ENCODE results near the gene MS4A4A. TPM values are rescaled to one million over a fixed set of nuclear protein-coding genes. Genes with fewer than 3 reads are reported as not detected.
"Not testable (repeated sequence)": the region's sequence is repeated elsewhere in the genome, so short reads cannot be mapped to it uniquely, and the experiment has no call there.

MS4A4A gene
- total RNA-seq, 2 donors from 2014 or later = not detected

DNA sequence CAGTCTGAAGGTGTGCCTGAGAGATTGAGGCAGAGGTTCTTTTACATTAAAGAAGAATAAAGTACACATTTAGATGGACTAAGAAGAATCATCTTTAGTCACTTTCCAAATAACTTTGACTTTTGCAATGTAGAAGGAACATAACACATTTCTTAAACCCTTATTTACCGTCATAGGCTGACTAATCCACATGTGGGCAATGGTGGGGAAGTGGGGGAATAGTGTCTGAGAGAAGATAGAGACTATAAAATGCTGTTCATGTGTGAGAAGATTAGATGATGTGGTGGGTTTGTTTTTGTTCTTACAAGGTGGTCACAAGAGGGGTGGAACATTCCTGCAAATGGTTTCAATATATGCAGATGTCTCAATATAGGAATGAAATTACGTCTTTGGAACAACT lies 1.8 kb downstream of the MS4A4A start:
- DNase-seq (ENCODE audit: low spot score in 2 of 2) = no peak
- Mint-ChIP-seq H3K27ac (no peak overlapping the region), H3K36me3 (no peaks in the 10 kb centered on the region), H3K9me3 (no peaks in the 10 kb centered on the region)
- ATAC-seq = no peak

- not testable (repeated sequence) for ATAC-seq; H3K9me3 Mint-ChIP-seq; H3K36me3 Mint-ChIP-seq; DNase-seq (ENCODE audit: low spot score in 2 of 2); H3K27ac Mint-ChIP-seq
Measured at GRCh38 chr11:60285411-60286126, 5.1 kb downstream of the MS4A4A start.

- no peaks in the 10 kb centered on the region for H3K36me3 Mint-ChIP-seq
- no peaks in the 10 kb centered on the region for H3K9me3 Mint-ChIP-seq
- DNase-seq (ENCODE audit: low spot score in 2 of 2) = no peak
- peak in 1 of 2 donors; percentile 7 for ATAC-seq
- no peak overlapping the region for H3K27ac Mint-ChIP-seq
Measured at GRCh38 chr11:60288531-60288930, 8.1 kb downstream of the MS4A4A start.

- no peak overlapping the region for H3K27ac Mint-ChIP-seq
- DNase-seq (ENCODE audit: low spot score in 2 of 2) (no peak), ATAC-seq (no peak)
- no peaks in the 10 kb centered on the region for H3K36me3 Mint-ChIP-seq
- no peaks in the 10 kb centered on the region for H3K9me3 Mint-ChIP-seq
Measured at GRCh38 chr11:60292145-60292544, 11.7 kb downstream of the MS4A4A start.

DNA sequence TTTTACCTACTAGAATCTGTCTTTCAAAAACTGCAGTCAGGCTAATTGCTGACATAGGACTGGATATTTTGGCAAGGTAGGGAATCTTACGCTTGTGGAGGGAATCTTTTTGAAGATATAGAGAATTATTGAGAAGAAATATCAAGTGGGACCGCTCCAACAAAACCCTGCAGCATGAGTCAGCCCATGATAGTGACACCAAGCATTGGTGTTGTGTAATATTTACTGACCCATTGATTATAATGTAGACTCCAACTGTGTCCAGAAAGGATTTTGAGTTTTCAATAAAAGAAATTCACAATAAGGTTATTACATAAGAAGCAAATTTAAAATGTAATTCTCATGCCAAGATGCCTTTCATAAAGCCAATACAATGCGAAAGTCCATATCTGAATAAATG lies 20.7 kb downstream of the MS4A4A start:
- ATAC-seq (no peak), DNase-seq (ENCODE audit: low spot score in 2 of 2) (no peak)
- Mint-ChIP-seq H3K9me3 (no peaks in the 10 kb centered on the region), H3K36me3 (no peaks in the 10 kb centered on the region), H3K27ac (no peak overlapping the region)

DNA sequence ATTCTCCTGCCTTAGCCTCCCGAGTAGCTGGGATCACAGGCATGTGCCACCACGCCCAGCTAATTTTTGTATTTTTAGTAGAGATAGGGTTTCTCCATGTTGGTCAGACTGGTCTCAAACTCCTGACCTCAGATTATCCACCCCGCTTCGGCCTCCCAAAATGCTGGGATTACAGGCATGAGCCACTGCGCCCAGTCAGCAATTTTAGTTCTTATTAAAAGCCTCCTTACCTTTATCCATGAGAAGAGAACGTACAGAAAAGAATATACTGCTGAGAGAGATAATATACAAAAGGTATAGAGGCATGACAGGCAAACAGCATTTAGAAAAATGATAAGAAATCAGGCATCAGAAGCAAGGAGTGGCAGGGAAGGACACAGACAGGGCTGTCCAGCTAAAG lies 21.4 kb downstream of the MS4A4A start:
- ATAC-seq; H3K36me3 Mint-ChIP-seq; H3K27ac Mint-ChIP-seq; DNase-seq (ENCODE audit: low spot score in 2 of 2); H3K9me3 Mint-ChIP-seq: not testable (repeated sequence)

DNA sequence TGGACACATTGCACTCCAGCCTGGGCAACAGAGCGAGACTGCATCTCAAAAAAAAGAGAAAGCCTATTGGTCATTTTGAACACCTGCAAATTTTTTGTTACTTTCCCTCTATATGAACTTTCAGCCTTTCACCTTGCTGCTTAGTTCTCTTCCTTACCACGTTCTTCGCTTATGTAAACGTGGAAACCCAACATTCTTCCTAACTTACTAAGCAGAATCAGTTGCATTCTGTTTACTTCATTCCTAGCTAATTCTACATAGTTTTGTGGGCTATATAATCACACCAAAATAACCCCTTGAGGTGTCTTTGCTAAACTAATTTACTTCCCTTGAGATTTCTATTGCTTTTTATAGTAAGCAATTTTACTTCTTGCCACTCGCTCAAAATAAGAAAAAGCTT lies 23.2 kb downstream of the MS4A4A start:
- H3K9me3 Mint-ChIP-seq = no peaks in the 10 kb centered on the region
- DNase-seq (ENCODE audit: low spot score in 2 of 2) = no peak
- no peak overlapping the region for H3K27ac Mint-ChIP-seq
- no peak for ATAC-seq
- no peaks in the 10 kb centered on the region for H3K36me3 Mint-ChIP-seq

- no peak for ATAC-seq
- no peak for DNase-seq (ENCODE audit: low spot score in 2 of 2)
- no peaks in the 10 kb centered on the region for H3K36me3 Mint-ChIP-seq
- H3K27ac Mint-ChIP-seq = no peak overlapping the region
- no peaks in the 10 kb centered on the region for H3K9me3 Mint-ChIP-seq
Measured at GRCh38 chr11:60305906-60306619, 25.6 kb downstream of the MS4A4A start.

DNA sequence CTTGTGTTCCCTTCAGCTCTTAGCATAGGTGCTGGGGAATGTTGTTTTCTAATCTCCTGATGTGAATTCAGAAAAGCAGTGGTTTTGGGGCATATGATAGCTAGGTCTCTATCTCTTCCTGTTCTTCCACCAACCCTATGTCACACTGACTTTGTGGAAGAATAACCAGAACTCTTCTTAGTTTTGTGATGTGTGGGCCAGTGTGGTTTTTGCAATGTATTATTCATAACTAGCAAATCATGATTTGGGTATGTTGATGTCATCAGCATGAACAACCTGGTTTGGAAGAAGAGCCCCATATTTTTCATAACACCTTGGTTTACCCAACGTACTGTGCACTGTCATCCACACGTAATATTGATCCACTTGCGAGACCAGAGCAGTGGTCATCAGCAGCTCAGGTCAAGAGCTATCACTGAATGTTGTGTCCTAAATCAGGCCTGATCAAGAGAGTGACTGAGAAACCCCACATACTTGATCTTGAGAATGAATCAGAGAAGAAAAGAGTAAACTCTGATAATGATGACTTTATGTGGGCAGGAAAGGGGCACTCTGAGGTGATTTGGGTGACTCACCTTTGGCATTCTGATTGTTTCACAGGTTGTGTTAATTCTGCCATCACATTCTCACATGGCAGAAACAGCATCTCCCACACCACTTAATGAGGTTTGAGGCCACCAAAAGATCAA lies 27.2 kb downstream of the MS4A4A start:
- H3K27ac Mint-ChIP-seq = peak overlapping the region in 1 of 2 donors; percentile 58
- no peaks in the 10 kb centered on the region for H3K9me3 Mint-ChIP-seq
- H3K36me3 Mint-ChIP-seq = no peaks in the 10 kb centered on the region
- ATAC-seq (peak; percentile 85 to 91), DNase-seq (ENCODE audit: low spot score in 2 of 2) (peak in 1 of 2 donors; percentile 13)

- H3K27ac Mint-ChIP-seq = no peak overlapping the region
- H3K9me3 Mint-ChIP-seq = no peaks in the 10 kb centered on the region
- no peaks in the 10 kb centered on the region for H3K36me3 Mint-ChIP-seq
- ATAC-seq (no peak), DNase-seq (ENCODE audit: low spot score in 2 of 2) (no peak)
Measured at GRCh38 chr11:60310407-60310998, 30.0 kb downstream of the MS4A4A start.

GRCh38 chr11:60314635-60315321 lies 34.3 kb downstream of the MS4A4A start:
- H3K27ac Mint-ChIP-seq = no peak overlapping the region
- peaks cover 1 to 8% of the 10 kb centered on the region in 2 donors for H3K36me3 Mint-ChIP-seq
- no peak for DNase-seq (ENCODE audit: low spot score in 2 of 2)
- peaks cover 8 to 10% of the 10 kb centered on the region in 2 donors for H3K9me3 Mint-ChIP-seq
- no peak for ATAC-seq

GRCh38 chr11:60315871-60316270 lies 35.4 kb downstream of the MS4A4A start:
- ATAC-seq = no peak
- DNase-seq (ENCODE audit: low spot score in 2 of 2) = no peak
- peaks cover 8 to 9% of the 10 kb centered on the region in 2 donors for H3K36me3 Mint-ChIP-seq
- peaks cover 13 to 15% of the 10 kb centered on the region in 2 donors for H3K9me3 Mint-ChIP-seq
- H3K27ac Mint-ChIP-seq = no peak overlapping the region

DNA sequence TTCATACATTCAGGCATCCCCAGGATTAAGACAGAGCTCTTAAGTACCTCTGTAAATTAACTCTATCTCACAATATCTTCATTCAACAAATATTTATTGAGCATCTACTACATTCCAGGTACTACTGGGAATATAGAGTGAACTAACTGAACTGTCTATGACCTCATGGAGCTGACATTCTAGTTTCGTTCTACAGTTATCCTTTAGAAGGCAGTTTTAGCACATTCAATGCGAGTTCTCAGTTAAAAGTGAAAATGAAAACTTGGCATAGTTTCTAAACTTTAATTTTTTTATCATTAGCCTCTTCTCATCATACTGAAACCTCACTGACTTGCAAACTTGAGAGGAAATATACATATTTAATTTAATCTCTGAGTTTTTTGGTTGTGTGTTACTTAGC lies 35.9 kb downstream of the MS4A4A start:
- no peak for ATAC-seq
- H3K27ac Mint-ChIP-seq = no peak overlapping the region
- peaks cover 8 to 14% of the 10 kb centered on the region in 2 donors for H3K36me3 Mint-ChIP-seq

GRCh38 chr11:60318726-60319125 lies 38.3 kb downstream of the MS4A4A start:
- no peak for DNase-seq (ENCODE audit: low spot score in 2 of 2)
- Mint-ChIP-seq H3K9me3 (peaks cover 22 to 26% of the 10 kb centered on the region in 2 donors), H3K27ac (no peak overlapping the region), H3K36me3 (peaks cover 8 to 28% of the 10 kb centered on the region in 2 donors)
- no peak for ATAC-seq

More for the DNA sequence above, 35.9 kb downstream of the MS4A4A start:
- no peak for DNase-seq (ENCODE audit: low spot score in 2 of 2)
- H3K9me3 Mint-ChIP-seq = peaks cover 13 to 20% of the 10 kb centered on the region in 2 donors

DNA sequence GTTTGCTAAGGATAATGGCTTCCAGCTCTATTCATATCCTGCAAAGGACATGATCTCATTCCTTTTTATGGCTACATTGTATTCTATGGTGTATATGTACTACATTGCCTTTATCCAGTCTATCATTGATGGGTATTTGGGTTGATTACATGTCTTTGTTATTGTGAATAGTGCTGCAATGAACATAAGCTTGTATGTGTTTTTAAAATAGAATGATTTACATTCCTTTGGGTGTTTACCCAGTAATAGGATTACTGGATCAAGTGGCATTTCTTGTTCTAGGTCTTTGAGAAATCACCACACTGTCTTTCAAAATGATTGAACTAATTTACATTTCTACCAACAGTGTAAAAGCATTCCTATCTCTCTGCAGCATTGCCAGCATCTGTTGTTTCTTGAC lies 40.6 kb downstream of the MS4A4A start:
- DNase-seq (ENCODE audit: low spot score in 2 of 2) (no peak), ATAC-seq (no peak)
- Mint-ChIP-seq H3K36me3 (peaks cover 10 to 28% of the 10 kb centered on the region in 2 donors), H3K9me3 (peaks cover 25 to 26% of the 10 kb centered on the region in 2 donors), H3K27ac (no peak overlapping the region)

DNA sequence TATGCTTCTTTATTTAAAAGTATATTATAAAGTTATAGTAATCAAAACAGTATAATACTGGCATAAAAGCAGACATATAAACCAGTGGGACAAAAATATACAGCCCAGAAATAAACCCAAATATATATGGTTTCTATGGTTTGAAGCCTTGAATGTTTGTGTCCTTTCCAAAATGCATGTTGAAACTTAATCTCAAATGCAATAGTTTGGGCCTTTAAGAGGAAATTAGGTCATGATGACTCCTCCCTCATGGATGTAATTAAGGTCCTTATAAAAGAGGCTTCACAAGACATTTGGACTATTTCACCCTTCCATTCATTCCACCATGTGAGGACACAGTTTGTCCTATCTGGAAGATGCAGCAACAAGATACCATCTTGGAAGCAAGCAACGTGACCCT lies 46.5 kb downstream of the MS4A4A start, which contains the start of gene MS4A6E:
Gene MS4A6E (plus strand): TSS at position 301 of the 400 bp plus-strand sequence. CDS start 7,641 bp downstream, outside the sequence.
- ATAC-seq (no peak), DNase-seq (ENCODE audit: low spot score in 2 of 2) (no peak)
- Mint-ChIP-seq H3K27ac (no peak within 1 kb of the TSS), H3K36me3 (peaks cover 6 to 12% of the 10 kb centered on the region in 2 donors), H3K9me3 (peaks cover 3 to 13% of the 10 kb centered on the region in 2 donors)
